ENCODE measurements around the gene AQP5.
A peak's percentile ranks its signal among the peaks of the same experiment; 100 is the strongest.

AQP5 gene

DNA sequence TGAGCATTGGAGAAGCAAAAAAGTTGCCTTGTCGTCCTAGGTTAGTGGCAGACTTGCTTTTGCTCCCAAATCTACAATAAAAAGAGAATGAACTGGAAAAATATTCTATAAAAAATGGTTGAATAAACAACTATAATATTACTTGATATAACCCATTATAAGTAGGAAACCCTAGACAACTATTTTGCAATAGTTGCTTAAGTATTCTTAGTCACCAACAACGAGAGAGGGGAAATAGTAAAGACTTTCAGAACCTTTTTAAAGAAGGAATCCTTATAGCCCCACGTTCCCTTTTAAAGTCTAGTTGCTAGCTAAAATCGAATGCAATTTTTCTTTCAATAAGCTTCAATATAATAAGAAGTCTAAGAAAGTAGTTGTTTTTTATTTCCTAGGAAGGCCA is 28.6 kb downstream of the AQP5 start:
- no peaks in the 10 kb centered on the region for H3K9me3 ChIP-seq (ENCODE audit: low read length)
- no peak overlapping the region for H3K4me3 ChIP-seq (ENCODE audit: low read depth in 1 of 2, low read length in 2 of 2)
- H3K27ac ChIP-seq (ENCODE audit: low read depth, low read length): peak overlapping the region; percentile 14
- H3K27me3 ChIP-seq (ENCODE audit: control insufficient read depth in 1 of 2, insufficient read depth in 2 of 2, low read length in 2 of 2): no peaks in the 10 kb centered on the region
- H3K4me1 ChIP-seq (ENCODE audit: insufficient read depth, low read length): peaks cover 32% of the 10 kb centered on the region
- peaks cover 4% of the 10 kb centered on the region for H3K36me3 ChIP-seq (ENCODE audit: insufficient read depth, low read length)
- H3K9ac ChIP-seq (ENCODE audit: low read length): no peak overlapping the region

DNA sequence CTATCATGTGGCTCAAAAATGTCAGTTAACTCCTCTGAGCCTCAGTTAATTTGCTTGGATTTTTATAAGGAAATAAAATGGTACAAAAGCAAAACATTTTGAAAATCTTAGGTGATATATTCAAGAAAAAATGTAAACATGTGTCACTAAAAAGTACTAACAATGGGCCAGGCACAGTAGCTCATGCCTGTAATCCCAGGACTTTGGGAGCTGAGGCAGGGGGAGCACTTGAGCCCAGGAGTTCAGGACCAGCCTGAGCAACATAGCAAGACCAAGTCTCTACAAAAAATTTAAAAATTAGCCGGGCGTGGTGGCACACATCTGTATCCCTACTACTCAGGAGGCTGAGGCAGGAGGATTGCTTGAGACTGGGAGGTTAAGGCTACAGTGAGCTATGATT is 36.8 kb downstream of the AQP5 start:
- H3K4me1 ChIP-seq (ENCODE audit: insufficient read depth, low read length): peaks cover 3% of the 10 kb centered on the region
- H3K27ac ChIP-seq (ENCODE audit: low read depth, low read length): no peak overlapping the region
- peaks cover 10% of the 10 kb centered on the region for H3K36me3 ChIP-seq (ENCODE audit: insufficient read depth, low read length)

DNA sequence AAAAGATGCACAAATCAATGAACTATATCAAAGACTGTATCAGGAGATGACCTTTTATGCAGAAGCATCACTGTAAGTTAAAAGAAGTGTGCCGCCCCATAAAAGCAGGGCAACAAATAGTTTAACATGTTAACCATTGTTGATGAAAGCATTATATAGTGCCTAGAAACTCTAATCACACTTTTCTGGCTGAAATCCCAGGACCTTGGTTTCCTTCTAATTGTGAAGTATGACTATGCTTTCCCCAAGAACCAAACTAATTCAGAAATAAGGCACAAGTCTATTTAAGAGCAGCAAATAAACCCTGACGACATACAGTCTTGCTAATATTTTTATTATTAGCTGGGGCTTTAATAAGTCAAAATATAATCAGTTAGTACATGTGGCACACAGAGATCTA is 41.9 kb downstream of the AQP5 start:
- peaks cover 42% of the 10 kb centered on the region for H3K4me1 ChIP-seq (ENCODE audit: insufficient read depth, low read length)
- peaks cover 7% of the 10 kb centered on the region for H3K36me3 ChIP-seq (ENCODE audit: insufficient read depth, low read length)
- no peaks in the 10 kb centered on the region for H3K27me3 ChIP-seq (ENCODE audit: control insufficient read depth in 1 of 2, insufficient read depth in 2 of 2, low read length in 2 of 2)
- H3K9me3 ChIP-seq (ENCODE audit: low read length): no peaks in the 10 kb centered on the region
- peak overlapping the region; percentile 75 for H3K27ac ChIP-seq (ENCODE audit: low read depth, low read length)
- no peak overlapping the region for H3K4me3 ChIP-seq (ENCODE audit: low read depth in 1 of 2, low read length in 2 of 2)
- H3K9ac ChIP-seq (ENCODE audit: low read length): no peak overlapping the region

More for the DNA sequence above, 36.8 kb downstream of the AQP5 start:
- no peak overlapping the region for H3K4me3 ChIP-seq (ENCODE audit: low read depth in 1 of 2, low read length in 2 of 2)
- H3K27me3 ChIP-seq (ENCODE audit: control insufficient read depth in 1 of 2, insufficient read depth in 2 of 2, low read length in 2 of 2): no peaks in the 10 kb centered on the region
- H3K9me3 ChIP-seq (ENCODE audit: low read length): no peaks in the 10 kb centered on the region
- H3K9ac ChIP-seq (ENCODE audit: low read length): no peak overlapping the region

DNA sequence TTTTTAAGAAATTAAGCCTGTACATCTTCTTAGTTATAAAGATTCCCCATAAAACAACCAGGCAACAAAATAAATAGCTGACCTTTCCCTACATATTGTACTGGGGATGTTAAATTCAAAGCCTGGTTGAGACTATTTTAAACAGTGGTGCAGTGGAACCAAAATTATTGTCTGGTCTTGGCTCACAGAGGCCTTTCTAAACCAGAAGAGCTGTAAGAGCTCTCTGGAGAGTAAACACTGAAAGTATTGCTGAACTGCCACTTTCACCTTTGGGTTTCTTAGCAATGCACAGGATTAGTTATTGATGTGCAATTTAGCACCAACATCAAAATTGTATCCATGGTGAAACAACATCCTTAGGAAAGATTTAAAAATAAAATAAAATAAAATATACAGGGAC is 43.0 kb downstream of the AQP5 start:
- Histone ChIP-seq H3K27me3 (ENCODE audit: control insufficient read depth in 1 of 2, insufficient read depth in 2 of 2, low read length in 2 of 2) (no peaks in the 10 kb centered on the region), H3K27ac (ENCODE audit: low read depth, low read length) (peak overlapping the region; percentile 81), H3K36me3 (ENCODE audit: insufficient read depth, low read length) (peaks cover 5% of the 10 kb centered on the region), H3K4me3 (ENCODE audit: low read depth in 1 of 2, low read length in 2 of 2) (no peak overlapping the region), H3K9ac (ENCODE audit: low read length) (no peak overlapping the region), H3K9me3 (ENCODE audit: low read length) (no peaks in the 10 kb centered on the region), H3K4me1 (ENCODE audit: insufficient read depth, low read length) (peaks cover 42% of the 10 kb centered on the region)

DNA sequence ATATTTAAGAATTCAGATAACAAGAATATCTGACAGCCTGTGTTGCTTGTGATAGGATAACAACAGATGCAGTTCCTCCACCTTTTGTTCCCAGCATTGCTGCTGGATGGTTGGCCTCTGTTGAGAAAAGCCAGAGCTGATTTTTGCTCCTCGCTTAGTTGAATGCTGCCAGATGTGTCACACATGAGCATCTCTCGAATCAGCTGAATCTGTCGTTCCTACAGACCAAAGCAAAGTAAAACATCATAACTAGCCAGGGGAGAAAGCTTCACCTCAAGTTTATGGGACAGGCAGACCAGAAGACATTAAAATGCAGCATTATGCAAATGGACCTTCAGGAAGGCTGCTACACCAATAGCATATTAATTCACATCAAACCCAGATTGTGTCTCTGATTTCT is 43.5 kb downstream of the AQP5 start:
- H3K27me3 ChIP-seq (ENCODE audit: control insufficient read depth in 1 of 2, insufficient read depth in 2 of 2, low read length in 2 of 2): no peaks in the 10 kb centered on the region
- peak overlapping the region; percentile 81 for H3K27ac ChIP-seq (ENCODE audit: low read depth, low read length)
- no peaks in the 10 kb centered on the region for H3K9me3 ChIP-seq (ENCODE audit: low read length)
- peaks cover 42% of the 10 kb centered on the region for H3K4me1 ChIP-seq (ENCODE audit: insufficient read depth, low read length)
- no peak overlapping the region for H3K9ac ChIP-seq (ENCODE audit: low read length)
- peaks cover 5% of the 10 kb centered on the region for H3K36me3 ChIP-seq (ENCODE audit: insufficient read depth, low read length)
- no peak overlapping the region for H3K4me3 ChIP-seq (ENCODE audit: low read depth in 1 of 2, low read length in 2 of 2)

DNA sequence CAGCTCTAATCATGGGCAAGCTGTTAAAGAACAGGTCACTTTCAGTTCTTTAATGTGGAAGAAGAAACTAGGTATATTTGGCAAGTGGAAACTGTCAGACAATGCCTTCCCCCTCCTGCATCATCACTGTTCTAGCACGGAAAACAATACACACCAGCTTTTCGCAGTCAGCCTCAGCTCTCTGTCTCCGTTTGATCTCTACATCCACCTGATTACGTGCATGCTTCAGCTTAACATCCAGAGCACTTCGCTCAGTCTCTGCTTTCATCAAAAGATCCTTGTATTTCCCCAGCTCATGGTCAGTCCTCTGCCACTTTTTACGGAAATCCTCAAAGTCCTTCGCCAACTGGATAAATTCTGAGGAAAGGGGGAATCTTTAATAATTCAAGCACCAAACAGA is 44.6 kb downstream of the AQP5 start:
- Histone ChIP-seq H3K4me3 (ENCODE audit: low read depth in 1 of 2, low read length in 2 of 2) (no peak overlapping the region), H3K9ac (ENCODE audit: low read length) (no peak overlapping the region), H3K36me3 (ENCODE audit: insufficient read depth, low read length) (no peaks in the 10 kb centered on the region), H3K9me3 (ENCODE audit: low read length) (no peaks in the 10 kb centered on the region), H3K27me3 (ENCODE audit: control insufficient read depth in 1 of 2, insufficient read depth in 2 of 2, low read length in 2 of 2) (no peaks in the 10 kb centered on the region), H3K4me1 (ENCODE audit: insufficient read depth, low read length) (peaks cover 42% of the 10 kb centered on the region), H3K27ac (ENCODE audit: low read depth, low read length) (peak overlapping the region; percentile 81)

DNA sequence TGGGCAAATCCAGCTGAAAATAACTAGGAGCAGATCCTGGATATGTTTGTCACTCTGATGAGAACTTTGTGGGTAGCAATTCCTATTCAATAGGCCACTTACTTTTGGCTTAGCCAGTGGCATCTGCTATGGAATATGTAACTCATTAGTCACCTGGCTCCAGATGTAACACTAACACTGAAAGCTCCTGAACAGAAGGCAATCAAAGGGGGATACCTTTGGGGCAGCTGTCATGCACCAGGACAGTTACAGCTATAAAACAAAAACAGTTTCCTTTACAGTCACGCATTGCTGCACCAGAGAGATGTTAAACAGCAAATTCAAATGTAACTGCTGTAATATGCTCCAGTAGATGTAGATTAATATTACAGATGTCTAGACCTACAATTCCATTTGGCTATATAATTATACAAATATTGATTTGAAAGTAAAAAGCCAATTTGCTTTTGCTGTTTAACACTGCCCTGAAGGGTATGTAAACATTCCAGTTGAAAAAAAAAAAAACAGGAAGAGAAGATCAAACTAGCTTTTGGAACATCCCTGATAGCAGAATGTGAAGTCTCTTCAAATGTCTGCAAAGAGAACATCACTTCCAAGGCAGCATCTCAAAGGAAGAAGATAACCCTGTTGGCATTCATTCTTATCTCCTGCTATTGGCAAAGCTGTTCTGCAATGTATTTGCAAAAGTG is 45.2 kb downstream of the AQP5 start:
- peaks cover 42% of the 10 kb centered on the region for H3K4me1 ChIP-seq (ENCODE audit: insufficient read depth, low read length)
- no peaks in the 10 kb centered on the region for H3K36me3 ChIP-seq (ENCODE audit: insufficient read depth, low read length)
- no peak overlapping the region for H3K9ac ChIP-seq (ENCODE audit: low read length)
- H3K9me3 ChIP-seq (ENCODE audit: low read length): no peaks in the 10 kb centered on the region
- H3K27me3 ChIP-seq (ENCODE audit: control insufficient read depth in 1 of 2, insufficient read depth in 2 of 2, low read length in 2 of 2): no peaks in the 10 kb centered on the region
- H3K4me3 ChIP-seq (ENCODE audit: low read depth in 1 of 2, low read length in 2 of 2): no peak overlapping the region
- peak overlapping the region; percentile 54 for H3K27ac ChIP-seq (ENCODE audit: low read depth, low read length)

DNA sequence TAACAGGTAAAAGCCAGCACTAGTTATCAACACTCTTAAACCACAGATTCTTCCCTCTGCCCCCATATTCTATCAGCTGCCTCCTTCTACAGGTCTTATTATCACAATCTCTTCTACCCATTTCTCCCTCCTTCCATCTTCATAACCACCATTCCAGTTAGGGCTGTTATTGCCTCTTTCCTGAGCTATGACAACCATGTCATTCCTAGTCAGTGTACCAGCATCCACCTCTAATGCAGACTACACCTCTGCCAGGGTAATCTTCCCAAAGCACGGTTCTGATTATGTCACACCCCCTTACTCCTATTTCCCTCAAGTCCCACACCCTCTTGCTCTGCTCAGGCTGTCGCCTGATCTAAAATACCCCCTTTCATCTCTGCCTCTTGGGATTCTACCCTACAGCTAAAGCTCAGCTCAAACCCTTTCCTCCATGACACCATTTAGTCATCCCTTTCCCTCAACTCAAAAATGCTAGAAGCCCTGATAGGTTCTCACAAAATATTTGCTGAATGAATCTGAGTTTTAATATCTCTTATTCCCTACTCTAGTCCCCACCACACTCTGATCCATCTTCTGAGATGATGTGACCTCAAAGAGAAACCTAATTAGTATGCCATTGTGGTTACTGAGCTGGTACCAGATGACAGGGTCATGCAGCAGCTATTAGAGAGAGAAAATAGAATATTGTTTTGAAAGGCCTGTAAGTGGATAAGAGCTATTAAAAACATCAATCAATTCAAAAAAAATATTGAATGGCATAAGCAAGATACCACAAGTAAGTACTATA is 51.9 kb downstream of the AQP5 start:
- Histone ChIP-seq H3K36me3 (ENCODE audit: insufficient read depth, low read length) (no peaks in the 10 kb centered on the region), H3K27me3 (ENCODE audit: control insufficient read depth in 1 of 2, insufficient read depth in 2 of 2, low read length in 2 of 2) (no peaks in the 10 kb centered on the region), H3K9ac (ENCODE audit: low read length) (no peak overlapping the region), H3K9me3 (ENCODE audit: low read length) (no peaks in the 10 kb centered on the region), H3K27ac (ENCODE audit: low read depth, low read length) (no peak overlapping the region), H3K4me1 (ENCODE audit: insufficient read depth, low read length) (peaks cover 16% of the 10 kb centered on the region), H3K4me3 (ENCODE audit: low read depth in 1 of 2, low read length in 2 of 2) (no peak overlapping the region)

DNA sequence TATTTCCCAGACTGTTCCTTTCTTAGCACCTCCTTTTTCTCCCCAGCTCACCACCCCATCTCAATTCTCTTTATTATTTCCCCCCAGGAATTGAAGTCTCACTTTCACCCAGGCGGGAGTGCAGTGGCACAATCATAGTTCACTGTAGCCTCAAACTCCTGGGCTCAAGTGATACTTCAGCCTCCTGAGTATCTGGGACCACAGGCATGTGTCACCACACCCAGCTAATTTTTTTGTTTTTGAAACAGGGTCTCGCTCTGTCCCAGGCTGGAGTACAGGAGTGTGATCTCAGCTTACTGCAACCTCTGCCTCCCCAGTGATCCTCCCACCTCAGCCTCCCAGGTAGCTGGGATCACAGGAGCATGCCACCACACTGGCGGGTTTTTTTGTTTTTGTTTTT is 52.7 kb downstream of the AQP5 start:
- peaks cover 16% of the 10 kb centered on the region for H3K4me1 ChIP-seq (ENCODE audit: insufficient read depth, low read length)
- H3K9me3 ChIP-seq (ENCODE audit: low read length): no peaks in the 10 kb centered on the region
- H3K4me3 ChIP-seq (ENCODE audit: low read depth in 1 of 2, low read length in 2 of 2): no peak overlapping the region
- H3K27me3 ChIP-seq (ENCODE audit: control insufficient read depth in 1 of 2, insufficient read depth in 2 of 2, low read length in 2 of 2): no peaks in the 10 kb centered on the region
- no peaks in the 10 kb centered on the region for H3K36me3 ChIP-seq (ENCODE audit: insufficient read depth, low read length)
- no peak overlapping the region for H3K9ac ChIP-seq (ENCODE audit: low read length)
- no peak overlapping the region for H3K27ac ChIP-seq (ENCODE audit: low read depth, low read length)
